Heart left ventricle (tissue), 16 donors: Measurements from ENCODE around the gene ZNF44. TPM values are rescaled to one million over a fixed set of nuclear protein-coding genes. Genes with fewer than 3 reads are reported as not detected.

Experiments used
- ATAC-seq, 4 donors: fragments of 200-7000 bp; cut with Tn5 transposase; one replicate each; pipeline ENCODE4 v1.9.1; 2020 to 2022; ENCODE audit warnings: moderate library complexity in 4 of 4, mild to moderate bottlenecking in 3 of 4, moderate number of reproducible peaks in 1 of 4
- DNase-seq, 5 donors: peaks; one replicate each; pipeline ENCODE4 v3.0.0-alpha.2; 2020
- H3K27ac ChIP-seq, 12 donors: fragments of 200-600 bp; sonication (generic) in 4 of 12; one replicate each; pipeline versions ENCODE4 v1.5.0 to v1.8.0; 2016 to 2022; ENCODE audit warnings: mild to moderate bottlenecking in 2 of 12
- H3K27me3 ChIP-seq, 9 donors: fragments of 200-600 bp; sonication (generic) in 2 of 9; one replicate each; pipeline versions ENCODE4 v1.5.1 to v1.8.0; 2016 to 2022; ENCODE audit warnings: mild to moderate bottlenecking in 3 of 9
- H3K36me3 ChIP-seq, 9 donors: fragments of 200-600 bp; sonication (generic) in 2 of 9; one replicate each; pipeline versions ENCODE4 v1.5.0 to v1.8.0; 2018 to 2022; ENCODE audit warnings: mild to moderate bottlenecking in 2 of 9
- H3K4me1 ChIP-seq, 12 donors: fragments of 200-600 bp; sonication (generic) in 4 of 12; one replicate each; pipeline versions ENCODE4 v1.5.0 to v1.8.0; 2016 to 2022; ENCODE audit warnings: mild to moderate bottlenecking in 3 of 12
- H3K4me3 ChIP-seq, 12 donors: fragments of 200-600 bp; sonication (generic) in 4 of 12; one replicate each; pipeline versions ENCODE4 v1.5.0 to v1.8.0; 2017 to 2022; ENCODE audit warnings: mild to moderate bottlenecking in 9 of 12, moderate library complexity in 4 of 12
- H3K9me3 ChIP-seq, 12 donors: fragments of 200-600 bp; sonication (generic) in 4 of 12; one replicate each; pipeline versions ENCODE4 v1.5.0 to v1.8.0; 2016 to 2022; ENCODE audit warnings: mild to moderate bottlenecking in 1 of 12
- POLR2A ChIP-seq, 2 donors: fragments of 450-650 bp; IDR thresholded peaks; one replicate each; pipeline ENCODE4 v1.6.1; 2017; ENCODE audit warnings: antibody characterized with exemption in 2 of 2, mild to moderate bottlenecking in 2 of 2, moderate library complexity in 2 of 2
- WGBS, 4 donors: extraction: QIAGEN DNeasy Blood & Tissue Kit in 2 of 4; methylation state at CpG; one replicate each; pipeline versions ENCODE4 v1.1.5 to v1.1.7; 2013 to 2018; 5-methylcytosine and 5-hydroxymethylcytosine counted together
- intact Hi-C, 10 donors: fragments of 100-400 bp; cut with DNase I; formaldehyde crosslinking; loops; one replicate each; pipeline versions ENCODE4 v1.11.1 to v1.14.2; 2022
- long read RNA-seq, 3 donors: library from polyadenylated mRNA; unstranded; transcript quantifications; one replicate each; pipeline ENCODE4 v2.0.0, GENCODE V29; 2020 to 2021
- polyA plus RNA-seq, 2 donors: library from polyadenylated mRNA; stranded (reverse); fragments of 200-250 nt; gene quantifications; one replicate each; pipeline ENCODE4 v1.2.3, GENCODE V29; 2013
- total RNA-seq, 9 donors: library from RNA; depleted of rRNA in 2 of 9; stranded (reverse); fragments of >200 nt in 2 of 9; fragmentation: NEBNext Ultra II Directional in 3 of 9; extraction: Animal tissue kit (Norgen Biotek cat#: 25700) in 3 of 9; gene quantifications; one replicate each; pipeline versions ENCODE4 v1.1.0 to v1.2.4, GENCODE V29; 2016 to 2023
- TF ChIP-seq, protein P1 (sequence below), 12 donors: fragments of 200-600 bp; sonication (generic) in 4 of 12; IDR thresholded peaks; one replicate each; pipeline versions ENCODE4 v1.5.0 to v1.8.0; 2018 to 2022; ENCODE audit warnings: antibody characterized with exemption in 12 of 12, mild to moderate bottlenecking in 5 of 12
- donor health status: ischemic (EF 13 %, LVEDD 7.1; RV severe dilation, severe dysfunction).
- donor health status: healthy with polysubstance abuse.
- donor health status: DM: no; HTN: yes; CAD: no.
- donor health status: DM: no; HTN: no; CAD: no.
- donor health status: ischemic (EF 25% LVEDD 6.9; RV normal size, moderate dysfunction).
- donor health status: ischemic (EF 25% LVEDD 5.7; RV mildly dilated, moderate dysfunction).
- donor health status: healthy.
- donor health status: DM: yes; HTN: yes; CAD: no.
- donor health status: ischemic (EF 35%, LVEDD 5.7; RV mildly dilated, moderate dysfunction).
- donor health status: nonischemic (EF 11% LVEDD 7.7; RV severe dilation, severe dysfunction).
- donor health status: DM: yes; HTN: yes; CAD: no.
- donor health status: PGD.
- donor health status: ischemic (EF 29% LVEDD 5.4; RV normal size, mild dysfunction).
- donor health status: nonischemic (EF 23%, LVEDD 6.1; RV moderate dilation, normal function).

The ZNF44 gene
- 10 to 100 TPM in 3 of 9 donors, 1 to 10 TPM in 6; 4.3 to 13.7 (median 9.5) TPM for total RNA-seq
- 1 to 10 TPM; 7.2 to 7.5 TPM for polyA plus RNA-seq
- long read RNA-seq, donor 1, partial matches to known transcripts: 0 of 8 reads
- long read RNA-seq, donor 1, other reads (novel, unspliced or antisense): 6 of 8 reads
- long read RNA-seq, donor 2, transcript ZNF44-202 (4 exons, 2,119 nt): major isoform, 5 of 14 reads
- long read RNA-seq, donor 2, partial matches to known transcripts: 0 of 14 reads
- long read RNA-seq, donor 2, other reads (novel, unspliced or antisense): 8 of 14 reads
- long read RNA-seq, donor 3, partial matches to known transcripts: 0 of 7 reads
- long read RNA-seq, donor 3, other reads (novel, unspliced or antisense): 6 of 7 reads

DNA sequence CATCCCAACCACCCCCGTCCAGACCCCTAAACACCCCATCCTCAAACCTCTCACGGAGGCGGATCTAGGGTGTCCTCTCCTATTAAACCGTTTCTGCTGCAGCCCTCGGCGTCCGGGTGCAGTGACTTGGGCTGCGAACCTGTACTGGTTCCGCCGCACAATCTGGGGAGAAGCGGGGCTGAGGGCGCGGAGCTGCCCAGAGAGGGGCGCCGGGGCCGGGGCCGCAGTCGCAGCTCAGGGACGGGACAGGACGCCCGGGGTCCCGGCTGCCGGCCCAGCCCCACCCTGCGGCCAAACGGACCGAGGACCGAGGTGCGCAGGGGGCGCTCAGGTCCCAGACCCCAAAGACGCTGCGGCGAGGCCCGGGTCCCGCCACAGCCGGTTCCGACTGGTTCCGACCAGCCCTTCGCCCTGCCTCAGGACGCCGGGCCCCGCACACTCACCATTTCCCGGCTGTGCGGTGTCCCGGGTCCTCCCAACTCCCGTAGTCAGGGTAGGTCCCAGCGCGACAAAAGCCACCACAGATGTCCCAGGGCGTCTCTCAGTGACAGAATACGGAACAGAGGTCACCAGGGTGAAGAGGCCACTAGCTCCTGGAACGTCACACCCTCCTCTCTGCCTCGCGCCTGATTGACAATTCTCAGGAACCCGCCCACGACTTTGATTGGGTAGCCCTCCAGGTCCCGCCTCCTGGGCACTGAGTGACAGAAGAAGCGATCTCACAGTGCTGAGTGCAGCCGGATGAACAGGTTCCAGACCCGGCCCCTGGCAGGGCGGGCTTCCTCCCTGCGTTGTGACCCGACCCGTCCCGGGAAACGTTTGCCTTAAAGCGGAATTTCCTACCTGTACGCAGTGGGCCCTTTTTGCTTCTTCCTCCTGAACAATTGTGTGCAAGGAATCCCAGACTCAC lies at the start of gene ZNF44:
ZNF44 (minus strand) TSS at position 635 of the 910 bp plus-strand sequence; CDS start at position 446, 189 bp downstream.
- peak; percentile 98 to 99 (median 99) for DNase-seq
- H3K36me3 ChIP-seq: peaks cover 0 to 7% (median 0%) of the 10 kb centered on the region in 9 donors
- ATAC-seq: peak; percentile 99
- no peaks in the 10 kb centered on the region for H3K9me3 ChIP-seq
- WGBS, 4 donors: 0 to 1% (median 0%) methylated on average over 28 to 66 of the region's 66 CpGs
- no peaks in the 10 kb centered on the region for H3K27me3 ChIP-seq
- intact Hi-C loops: loop anchor here in 8 of 10 donors (1.0 to 10.0 kb wide), 6 partner anchors 38 to 148 kb away; partner anchors contain the start of genes ZNF563 (in 6 of the 8), ZNF442 (in 3 of the 8), ZNF136 (in 2 of the 8) and ZNF443 (in 1 of the 8)
- peak within 1 kb of the TSS; percentile 58 to 99 (median 92) for H3K4me3 ChIP-seq
- peak within 1 kb of the TSS; percentile 85 to 98 (median 96) for H3K27ac ChIP-seq
- peaks cover 0 to 43% (median 25%) of the 10 kb centered on the region in 12 donors for H3K4me1 ChIP-seq
- TF ChIP-seq, protein P1, sequence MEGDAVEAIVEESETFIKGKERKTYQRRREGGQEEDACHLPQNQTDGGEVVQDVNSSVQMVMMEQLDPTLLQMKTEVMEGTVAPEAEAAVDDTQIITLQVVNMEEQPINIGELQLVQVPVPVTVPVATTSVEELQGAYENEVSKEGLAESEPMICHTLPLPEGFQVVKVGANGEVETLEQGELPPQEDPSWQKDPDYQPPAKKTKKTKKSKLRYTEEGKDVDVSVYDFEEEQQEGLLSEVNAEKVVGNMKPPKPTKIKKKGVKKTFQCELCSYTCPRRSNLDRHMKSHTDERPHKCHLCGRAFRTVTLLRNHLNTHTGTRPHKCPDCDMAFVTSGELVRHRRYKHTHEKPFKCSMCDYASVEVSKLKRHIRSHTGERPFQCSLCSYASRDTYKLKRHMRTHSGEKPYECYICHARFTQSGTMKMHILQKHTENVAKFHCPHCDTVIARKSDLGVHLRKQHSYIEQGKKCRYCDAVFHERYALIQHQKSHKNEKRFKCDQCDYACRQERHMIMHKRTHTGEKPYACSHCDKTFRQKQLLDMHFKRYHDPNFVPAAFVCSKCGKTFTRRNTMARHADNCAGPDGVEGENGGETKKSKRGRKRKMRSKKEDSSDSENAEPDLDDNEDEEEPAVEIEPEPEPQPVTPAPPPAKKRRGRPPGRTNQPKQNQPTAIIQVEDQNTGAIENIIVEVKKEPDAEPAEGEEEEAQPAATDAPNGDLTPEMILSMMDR (IDR thresholded peaks at IDR 0.05): no peak
- TF ChIP-seq POLR2A (IDR thresholded peaks at IDR 0.05): peak; percentile 40 to 85

DNA sequence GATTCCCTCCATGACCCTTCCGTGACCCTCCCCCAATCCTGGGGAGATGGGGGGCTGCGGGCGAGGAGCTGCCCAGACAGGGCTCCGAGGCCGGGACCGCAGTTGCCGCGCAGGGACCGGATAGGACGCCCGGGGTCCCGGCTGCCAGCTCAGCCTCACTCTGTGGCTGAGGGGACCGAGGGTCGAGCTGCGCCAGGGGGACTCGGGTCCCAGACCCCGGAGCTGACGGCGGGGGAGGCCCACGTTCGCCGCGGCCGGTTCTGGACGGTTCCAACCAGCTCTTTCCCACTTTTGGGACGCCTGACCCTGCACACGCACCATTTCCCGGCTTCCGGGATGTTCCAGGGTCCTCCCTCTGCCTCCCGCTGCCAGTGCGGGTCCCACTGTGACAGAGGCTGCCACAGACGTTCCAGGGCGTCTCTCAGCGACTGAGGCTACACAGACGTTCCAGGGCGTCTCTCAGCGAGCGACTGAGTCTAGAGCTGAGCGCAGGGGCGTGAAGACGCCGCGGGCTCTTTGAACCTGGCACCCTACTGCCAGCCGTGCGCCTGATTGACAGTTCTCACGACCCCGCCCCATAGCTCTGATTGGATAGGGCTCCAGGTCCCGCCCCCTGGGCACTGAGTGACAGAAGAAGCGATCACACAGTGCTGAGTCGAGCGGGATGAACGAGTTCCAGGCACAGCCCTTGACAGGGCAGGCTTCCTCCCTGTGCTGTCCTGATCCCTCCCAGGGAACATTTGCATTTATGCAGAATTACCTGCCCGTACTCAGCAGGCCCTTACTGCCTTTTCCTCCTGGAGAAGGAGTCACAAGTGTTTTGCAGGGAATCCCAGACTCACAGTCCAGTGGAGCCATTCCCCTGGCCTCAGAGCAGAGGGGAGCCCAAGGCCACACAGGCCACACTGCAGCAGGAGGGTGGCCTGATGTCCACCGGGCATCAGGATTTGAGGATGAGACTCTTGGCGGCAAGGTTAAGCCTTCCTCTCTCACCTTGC lies 38.8 kb upstream of the ZNF44 start, which contains the start of gene ZNF563:
ZNF563 (minus strand) TSS at position 472 of the 998 bp plus-strand sequence; CDS start at position 321, 151 bp downstream.
- DNase-seq (peak; percentile 96 to 99 (median 98)), ATAC-seq (peak; percentile 97 to 99 (median 99))
- H3K27me3 ChIP-seq: no peaks in the 10 kb centered on the region
- H3K4me1 ChIP-seq: peaks cover 0 to 37% (median 17%) of the 10 kb centered on the region in 12 donors
- intact Hi-C loops: loop anchor here in 7 of 10 donors (1.0 to 5.0 kb wide), 6 partner anchors 31 to 69 kb away; partner anchors contain the start of genes ZNF44 (in 5 of the 7), ZNF442 (in 4 of the 7) and ZNF799 (in 1 of the 7)
- TF ChIP-seq POLR2A (IDR thresholded peaks at IDR 0.05): peak; percentile 46 to 95
- TF ChIP-seq, protein P1 (IDR thresholded peaks at IDR 0.05): no peak
- no peaks in the 10 kb centered on the region for H3K36me3 ChIP-seq
- no peaks in the 10 kb centered on the region for H3K9me3 ChIP-seq
- peak within 1 kb of the TSS; percentile 79 to 97 (median 90) for H3K27ac ChIP-seq
- WGBS, 4 donors: 1% methylated on average over 35 to 55 of the region's 55 CpGs
- H3K4me3 ChIP-seq: peak within 1 kb of the TSS; percentile 63 to 99 (median 80)

DNA sequence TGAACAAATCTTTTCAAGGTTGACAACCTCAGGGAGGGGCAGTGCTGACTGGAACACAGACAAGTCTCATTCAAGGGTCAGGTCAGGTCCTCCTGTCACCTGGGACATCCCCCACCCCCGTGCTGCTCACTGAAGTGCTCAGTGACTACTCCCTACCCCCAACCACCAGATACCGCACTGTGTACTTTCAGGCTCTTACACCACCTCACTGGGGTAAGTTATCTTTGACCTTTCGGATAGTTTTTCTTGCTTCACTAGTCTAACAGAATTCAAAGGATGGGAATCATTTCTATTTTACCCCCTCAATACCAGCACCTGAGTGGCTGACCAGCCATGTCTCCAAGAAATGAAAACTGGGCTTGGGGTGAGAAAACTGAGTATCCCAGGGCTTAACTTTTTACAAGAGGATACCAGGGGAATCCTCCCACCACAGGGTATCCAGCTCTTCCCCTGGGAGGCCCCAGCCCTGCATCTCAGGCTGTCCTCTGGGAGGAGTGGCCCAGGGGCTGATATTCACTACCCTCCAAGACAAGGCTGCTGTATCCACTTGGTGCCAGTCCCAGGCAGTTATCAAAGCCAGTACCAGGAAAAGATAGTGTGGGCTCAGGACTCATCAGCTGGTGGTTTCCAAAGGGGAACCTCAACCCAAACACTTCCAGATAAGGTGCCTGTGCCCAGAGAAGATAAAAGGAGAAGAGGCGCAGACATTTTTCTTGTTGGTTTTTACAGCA lies 36.7 kb upstream of the ZNF44 start:
- no peaks in the 10 kb centered on the region for H3K9me3 ChIP-seq
- ATAC-seq: peak; percentile 33 to 59 (median 40)
- peak overlapping the region in 11 of 12 donors; percentile 79 to 97 (median 90) for H3K27ac ChIP-seq
- no peaks in the 10 kb centered on the region for H3K36me3 ChIP-seq
- WGBS, 4 donors: 43 to 59% (median 57%) methylated on average over 4 of the region's 4 CpGs
- TF ChIP-seq, protein P1 (IDR thresholded peaks at IDR 0.05): no peak
- TF ChIP-seq POLR2A (IDR thresholded peaks at IDR 0.05): no peak
- DNase-seq: peak in 4 of 5 donors; percentile 21 to 43 (median 28)
- peak overlapping the region in 3 of 12 donors; percentile 4 to 99 (median 83) for H3K4me3 ChIP-seq
- H3K27me3 ChIP-seq: no peaks in the 10 kb centered on the region
- intact Hi-C loops: loop anchor here in 5 of 10 donors (5.0 kb wide), 3 partner anchors 34 to 71 kb away; partner anchors contain the start of genes ZNF44 (in 4 of the 5) and ZNF799 (in 1 of the 5)
- peaks cover 0 to 37% (median 17%) of the 10 kb centered on the region in 12 donors for H3K4me1 ChIP-seq
